HepG2 (cell line): ENCODE results near the gene ZBTB20. TPM values are rescaled to one million over a fixed set of nuclear protein-coding genes. Genes with fewer than 3 reads are reported as not detected.
A peak's percentile ranks its signal among the peaks of the same experiment; 100 is the strongest.

Source experiments
- ATAC-seq: fragments of 200-7000 bp; cut with Tn5 transposase; 3 replicates; pipeline ENCODE4 v1.9.1; 2020; ENCODE audit warnings: mild to moderate bottlenecking, moderate library complexity
- BruUV-seq: library from RNA; stranded (reverse); fragments of 400-500 nt; replicated peaks from 2 replicates; lab custom pipeline; 2021; lab: Mats Ljungman, UMichigan
- CTCF ChIA-PET: fragments of 300-600 bp; formaldehyde crosslinking; extraction: SDS; loops from one replicate; lab custom pipeline; 2021; ENCODE audit warnings: low total read pairs, inconsistent platforms, low intra/inter-chr PET ratio; lab: Yijun Ruan, JAX
- POLR2A ChIA-PET: fragments of 350-600 bp; sonication (Branson Sonifier 250); formaldehyde crosslinking; loops from one replicate; lab custom pipeline; 2020; ENCODE audit warnings: antibody characterized with exemption, inconsistent platforms; lab: Yijun Ruan, JAX
- DNase-seq: peaks from one replicate; pipeline ENCODE4 v3.0.0-alpha.2; 2015; ENCODE audit warnings: low spot score
- FAIRE-seq: peaks from 3 replicates; lab custom pipeline; 2011; peaks lifted over from hg19 to GRCh38; lab: Jason Lieb, UNC
- H2AFZ ChIP-seq: one replicate; pipeline ENCODE4 v1.6.1; 2011; ENCODE audit warnings: low read length, inconsistent platforms
- H3K27ac ChIP-seq: fragments of 300-600 bp; 3 replicates; pipeline ENCODE4 v1.8.0; 2011; ENCODE audit warnings: mixed run types, mild to moderate bottlenecking, mixed read lengths, low read length, inconsistent platforms; ENCODE audit not compliant: insufficient read depth; ENCODE audit errors: extremely low read length
- H3K27me3 ChIP-seq, 2 experiments: fragments of 200-600 bp in 1 of 2; 2 replicates in 1 of 2; 3 replicates in 1 of 2; pipeline versions ENCODE4 v1.6.0 to v1.8.0; 2011; ENCODE audit warnings: low read length in 2 of 2, mild to moderate bottlenecking in 2 of 2, moderate library complexity in 2 of 2, inconsistent platforms in 1 of 2; ENCODE audit not compliant: insufficient read depth in 2 of 2, control insufficient read depth in 1 of 2
- H3K36me3 ChIP-seq, 2 experiments: fragments of 200-600 bp in 1 of 2; replicated peaks in 1 of 2; 2 replicates in 1 of 2; 3 replicates in 1 of 2; pipeline versions ENCODE4 v1.5.1 to v1.8.0; 2011; ENCODE audit warnings: low read length in 2 of 2, inconsistent platforms in 1 of 2; ENCODE audit not compliant: insufficient read depth in 2 of 2, control insufficient read depth in 1 of 2
- H3K4me1 ChIP-seq: 2 replicates; pipeline ENCODE4 v1.5.1; 2012; ENCODE audit warnings: low read length, inconsistent platforms; ENCODE audit not compliant: insufficient read depth
- H3K4me2 ChIP-seq: 2 replicates; pipeline ENCODE4 v1.6.0; 2011; ENCODE audit warnings: low read depth, low read length, inconsistent platforms
- H3K4me3 ChIP-seq, 3 experiments: fragments of 200-600 bp in 1 of 3; sonication (generic), shearing (Covaris generic) in 1 of 3; replicated peaks in 1 of 3; 2 replicates each; pipeline ENCODE4 v1.5.1; 2011 to 2016; ENCODE audit warnings: low read length in 3 of 3, inconsistent platforms in 2 of 3, low read depth in 2 of 3, mild to moderate bottlenecking in 2 of 3, control low read depth in 1 of 3, mixed read lengths in 1 of 3; ENCODE audit not compliant: insufficient read depth in 1 of 3
- H3K79me2 ChIP-seq: one replicate; pipeline ENCODE4 v1.6.1; 2011; ENCODE audit warnings: low read length, inconsistent platforms; ENCODE audit not compliant: insufficient read depth
- H3K9ac ChIP-seq: 2 replicates; pipeline ENCODE4 v1.6.0; 2011; ENCODE audit warnings: mild to moderate bottlenecking, low read depth, low read length, inconsistent platforms; ENCODE audit not compliant: insufficient read depth
- H3K9me3 ChIP-seq: 2 replicates; pipeline ENCODE4 v1.5.1; 2012; ENCODE audit warnings: mild to moderate bottlenecking, low read length
- H4K20me1 ChIP-seq: 2 replicates; pipeline ENCODE4 v1.6.0; 2011; ENCODE audit warnings: inconsistent platforms, mild to moderate bottlenecking, low read length, moderate library complexity; ENCODE audit not compliant: insufficient read depth
- ARID2 ChIP-seq: sonication (generic); formaldehyde crosslinking; IDR thresholded peaks from 2 replicates; pipeline ENCODE4 v1.8.1; 2022; ENCODE audit warnings: mild to moderate bottlenecking, missing genetic modification reagents, borderline replicate concordance
- KLF12 ChIP-seq: sonication (generic); formaldehyde crosslinking; IDR thresholded peaks from 2 replicates; pipeline ENCODE4 v1.4.0; 2020; ENCODE audit warnings: missing genetic modification reagents, borderline replicate concordance
- KLF16 ChIP-seq, 2 experiments: sonication (generic) in 1 of 2; formaldehyde crosslinking in 1 of 2; IDR thresholded peaks; 2 replicates each; pipeline versions ENCODE4 v1.6.1 to v1.8.0; 2016 to 2023; ENCODE audit warnings: missing genetic modification reagents in 2 of 2, missing compliant biosample characterization in 1 of 2
- MAFF ChIP-seq: IDR thresholded peaks from 2 replicates; pipeline ENCODE4 v1.6.1; 2011; ENCODE audit warnings: low read depth, low read length, improper control_type of control experiment
- MAFK ChIP-seq, 2 experiments: IDR thresholded peaks in 1 of 2; conservative IDR thresholded peaks in 1 of 2; 2 replicates each; pipeline ENCODE4 v1.6.1; 2011; ENCODE audit warnings: improper control_type of control experiment in 2 of 2, low read length in 2 of 2
- NBN ChIP-seq: fragments of 450-650 bp; conservative IDR thresholded peaks from 2 replicates; pipeline ENCODE4 v1.6.1; 2017
- NCOR1 ChIP-seq: fragments of 200-600 bp; sonication (generic); IDR thresholded peaks from 2 replicates; pipeline ENCODE4 v1.7.0; 2017; ENCODE audit warnings: antibody characterized with exemption, low read length, borderline replicate concordance
- PHF8 ChIP-seq: sonication (generic); formaldehyde crosslinking; IDR thresholded peaks from 2 replicates; pipeline ENCODE4 v1.5.0; 2020; ENCODE audit warnings: missing genetic modification reagents
- RELA ChIP-seq: sonication (generic); formaldehyde crosslinking; IDR thresholded peaks from 2 replicates; pipeline ENCODE4 v1.4.0; 2020; ENCODE audit warnings: missing genetic modification reagents
- SRSF4 ChIP-seq: fragments of 200-400 bp; formaldehyde crosslinking; IDR thresholded peaks from one replicate; pipeline ENCODE4 v1.6.1; 2018; ENCODE audit warnings: mild to moderate bottlenecking, low read depth, low read length, moderate library complexity; ENCODE audit not compliant: poor library complexity, severe bottlenecking
- STAG1 ChIP-seq: sonication (generic); formaldehyde crosslinking; IDR thresholded peaks from 2 replicates; pipeline ENCODE4 v1.4.0; 2020; ENCODE audit warnings: missing genetic modification reagents
- ZNF629 ChIP-seq: sonication (generic); formaldehyde crosslinking; conservative IDR thresholded peaks from 2 replicates; pipeline ENCODE4 v1.5.0; 2020; ENCODE audit warnings: missing genetic modification reagents
- WGBS: methylation state at CpG from one replicate; pipeline ENCODE4 v1.1.6; 2017; ENCODE audit warnings: low lambda C conversion rate; 5-methylcytosine and 5-hydroxymethylcytosine counted together
- in situ Hi-C: cut with HindIII; loops from 2 replicates; pipeline ENCODE4 v1.10.0; 2017; ENCODE audit warnings: low pct_unique_long_range_greater_than_20kb; ENCODE audit not compliant: extremely low pct_ligation_motif_present
- intact Hi-C: fragments of 100-400 bp; cut with micrococcal nuclease; formaldehyde crosslinking; loops from one replicate; pipeline ENCODE4 v1.10.0; 2022; ENCODE audit not compliant: unreplicated experiment
- polyA plus RNA-seq, 8 experiments: library from polyadenylated mRNA; depleted of rRNA in 3 of 8; stranded (reverse) in 7 of 8; unstranded in 1 of 8; fragments of >200 nt; fragmentation: Illumina TruSeq in 4 of 8; extraction: Trizol in 4 of 8; gene quantifications; 2 replicates each; pipeline versions ENCODE4 v1.2.1 to v1.2.3, GENCODE V29; 2011 to 2016; ENCODE audit warnings: low read depth in 4 of 8, missing spikeins in 1 of 8, mixed read lengths in 1 of 8; ENCODE audit not compliant: insufficient read depth in 1 of 8
- total RNA-seq, 5 experiments: library from RNA; depleted of rRNA; stranded (reverse); fragments of >200 nt; fragmentation: Illumina TruSeq; extraction: Trizol; gene quantifications; 2 replicates each; pipeline ENCODE4 v1.2.3, GENCODE V29; 2016; ENCODE audit warnings: low read depth in 1 of 5
- TF ChIP-seq, protein P1 (sequence below): sonication (generic); formaldehyde crosslinking; IDR thresholded peaks from 2 replicates; pipeline ENCODE4 v1.5.0; 2020; ENCODE audit warnings: mild to moderate bottlenecking, missing genetic modification reagents, borderline replicate concordance
- TF ChIP-seq, protein P2 (sequence below): sonication (generic); formaldehyde crosslinking; IDR thresholded peaks from 2 replicates; pipeline ENCODE4 v1.4.0; 2020; ENCODE audit warnings: missing genetic modification reagents
- TF ChIP-seq, protein P3 (sequence below): sonication (generic); formaldehyde crosslinking; IDR thresholded peaks from 2 replicates; pipeline ENCODE4 v1.8.1; 2023; ENCODE audit warnings: mild to moderate bottlenecking, missing genetic modification reagents, borderline replicate concordance

ZBTB20 gene
- total and polyA plus RNA-seq, 2 of the 13 experiments (the other 11 are each of a cell fraction or from before 2014, with no cell fraction given): 1.9 to 8.8 TPM

DNA sequence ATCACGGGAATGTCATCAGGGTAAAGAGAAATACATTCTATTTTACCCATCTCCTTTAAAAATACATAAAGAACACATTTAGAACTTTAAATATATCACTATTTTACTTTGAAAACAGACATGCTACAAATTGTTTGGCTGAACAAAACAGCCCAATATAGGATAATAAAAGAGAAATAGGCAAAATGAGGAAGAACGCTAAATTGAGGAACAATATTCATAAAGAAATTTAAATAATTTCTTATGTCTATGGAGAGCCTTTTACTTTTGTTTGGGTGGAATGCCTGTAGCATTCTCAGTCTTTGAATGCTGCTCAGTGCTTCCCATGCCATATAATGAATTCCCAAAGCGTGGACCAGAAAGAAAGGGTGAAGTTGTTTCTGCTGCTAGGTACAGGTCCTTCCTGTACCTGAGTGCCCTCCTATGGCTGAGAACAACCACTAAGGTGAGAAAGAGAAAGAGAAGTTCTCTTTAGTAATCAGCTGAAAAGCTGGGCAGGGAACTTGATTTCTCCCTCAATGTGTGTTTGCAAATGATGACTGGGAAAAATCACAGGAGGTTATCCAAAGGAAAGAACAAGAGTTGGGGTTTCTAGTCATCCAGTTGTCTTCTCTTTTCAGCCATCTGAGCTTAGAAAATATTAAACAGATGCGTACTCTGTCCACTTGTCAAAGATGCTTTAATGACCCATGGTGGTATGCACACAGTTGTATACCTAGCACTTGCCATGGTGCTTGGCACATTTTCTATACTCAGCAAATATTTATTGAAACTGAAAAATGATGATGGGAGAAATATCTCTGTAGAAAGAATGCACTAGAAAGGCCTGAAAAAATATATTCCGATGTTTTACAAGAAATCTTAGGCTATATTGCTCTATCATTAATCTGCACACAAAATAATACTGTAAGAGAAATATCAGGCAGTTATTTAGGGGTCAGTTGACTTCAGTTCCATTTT lies 448.7 kb downstream of the ZBTB20 start:
- Histone ChIP-seq H3K9ac (no peak overlapping the region), H3K79me2 (no peaks in the 10 kb centered on the region)
- no peak for ATAC-seq
- in situ Hi-C loops: no loop called here
- peak; percentile 37; the same call in 1 of the 2 replicates for TF ChIP-seq STAG1 (CRISPR knock-in tag)
- TF ChIP-seq ARID2 (CRISPR knock-in tag): no peak
- TF ChIP-seq MAFK (conservative IDR thresholded peaks at IDR 0.05 in 1 of 2, IDR thresholded peaks at IDR 0.05 in 1 of 2; ENCODE audit: low read length in 2 of 2): peak; percentile 5 to 54; a peak in 2 of 4 replicates
- peak; percentile 68 for TF ChIP-seq MAFF
- TF ChIP-seq, all 625 proteins: peak for 3
- no peak for DNase-seq
- CTCF ChIA-PET: no interaction called here
- intact Hi-C loops: no loop called here
- FAIRE-seq: no peak
- Histone ChIP-seq H3K27me3 (no peaks in the 10 kb centered on the region), H3K9me3 (no peaks in the 10 kb centered on the region), H3K27ac (no peak overlapping the region), H3K36me3 (no peaks in the 10 kb centered on the region), H3K4me3 (no peak overlapping the region), H4K20me1 (no peaks in the 10 kb centered on the region), H3K4me1 (peaks cover 10% of the 10 kb centered on the region), H3K4me2 (no peak overlapping the region), H2AFZ (no peak overlapping the region)
- POLR2A ChIA-PET: no interaction called here
- WGBS: 88% methylated on average over 5 of the region's 5 CpGs
- no TSS peak for BruUV-seq

DNA sequence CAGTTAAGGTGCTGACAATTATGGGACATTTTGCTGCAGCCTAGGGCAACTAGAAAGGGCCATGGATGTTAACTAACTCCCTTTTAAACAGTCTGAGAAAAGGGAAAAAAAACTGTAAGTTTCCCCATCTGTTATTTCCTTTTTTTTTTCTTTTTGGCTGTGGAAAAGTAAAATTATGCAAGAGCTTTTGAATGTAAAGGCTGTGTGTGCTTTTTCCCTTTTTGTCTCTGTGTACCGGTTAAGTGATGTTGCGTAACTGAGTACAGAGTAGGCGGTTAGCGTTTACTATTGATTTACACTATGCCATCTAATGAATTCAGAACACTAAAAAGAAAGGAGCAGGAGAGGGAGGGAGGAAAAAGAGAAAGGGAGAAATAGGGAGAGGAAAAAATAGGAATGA lies 449.7 kb downstream of the ZBTB20 start:
- Histone ChIP-seq H2AFZ (no peak overlapping the region), H3K9ac (no peak overlapping the region), H3K4me2 (peak overlapping the region; percentile 23; the same call in 1 of the 2 replicates), H3K27me3 (no peaks in the 10 kb centered on the region), H3K9me3 (no peaks in the 10 kb centered on the region), H3K4me1 (peaks cover 10% of the 10 kb centered on the region), H3K36me3 (no peaks in the 10 kb centered on the region), H3K27ac (no peak overlapping the region), H3K4me3 (no peak overlapping the region), H3K79me2 (no peaks in the 10 kb centered on the region), H4K20me1 (no peaks in the 10 kb centered on the region)
- in situ Hi-C loops (no loop called here), intact Hi-C loops (no loop called here)
- ATAC-seq (no peak), DNase-seq (peak; percentile 30), FAIRE-seq (no peak)
- BruUV-seq: no TSS peak
- ChIA-PET CTCF (no interaction called here), POLR2A (no interaction called here)
- WGBS: 13% methylated on average over 4 of the region's 4 CpGs
- TF ChIP-seq, protein P1, sequence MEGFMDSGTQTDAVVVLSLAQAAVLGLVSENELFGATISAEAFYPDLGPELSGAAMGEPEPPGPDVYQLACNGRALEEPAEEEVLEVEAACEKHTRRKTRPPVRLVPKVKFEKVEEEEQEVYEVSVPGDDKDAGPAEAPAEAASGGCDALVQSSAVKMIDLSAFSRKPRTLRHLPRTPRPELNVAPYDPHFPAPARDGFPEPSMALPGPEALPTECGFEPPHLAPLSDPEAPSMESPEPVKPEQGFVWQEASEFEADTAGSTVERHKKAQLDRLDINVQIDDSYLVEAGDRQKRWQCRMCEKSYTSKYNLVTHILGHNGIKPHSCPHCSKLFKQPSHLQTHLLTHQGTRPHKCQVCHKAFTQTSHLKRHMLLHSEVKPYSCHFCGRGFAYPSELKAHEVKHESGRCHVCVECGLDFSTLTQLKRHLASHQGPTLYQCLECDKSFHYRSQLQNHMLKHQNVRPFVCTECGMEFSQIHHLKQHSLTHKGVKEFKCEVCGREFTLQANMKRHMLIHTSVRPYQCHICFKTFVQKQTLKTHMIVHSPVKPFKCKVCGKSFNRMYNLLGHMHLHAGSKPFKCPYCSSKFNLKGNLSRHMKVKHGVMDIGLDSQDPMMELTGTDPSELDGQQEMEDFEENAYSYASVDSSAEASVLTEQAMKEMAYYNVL: peak; percentile 87; the same call in 1 of the 2 replicates
- TF ChIP-seq, protein P2, sequence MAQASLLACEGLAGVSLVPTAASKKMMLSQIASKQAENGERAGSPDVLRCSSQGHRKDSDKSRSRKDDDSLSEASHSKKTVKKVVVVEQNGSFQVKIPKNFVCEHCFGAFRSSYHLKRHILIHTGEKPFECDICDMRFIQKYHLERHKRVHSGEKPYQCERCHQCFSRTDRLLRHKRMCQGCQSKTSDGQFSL: no peak
- no peak for TF ChIP-seq RELA
- TF ChIP-seq KLF12 (CRISPR knock-in tag): no peak
- no peak for TF ChIP-seq SRSF4
- no peak; a peak in 1 of 4 replicates for TF ChIP-seq KLF16 (CRISPR knock-in tag; IDR thresholded peaks at IDR 0.05)
- TF ChIP-seq ZNF629: no peak
- no peak for TF ChIP-seq NCOR1
- TF ChIP-seq PHF8 (CRISPR knock-in tag): no peak
- TF ChIP-seq, protein P3, sequence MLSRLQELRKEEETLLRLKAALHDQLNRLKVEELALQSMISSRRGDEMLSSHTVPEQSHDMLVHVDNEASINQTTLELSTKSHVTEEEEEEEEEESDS (CRISPR knock-in tag): no peak
- TF ChIP-seq NBN: no peak
